NCI-H748 (cell line): ENCODE data around the gene ITGAE.
A peak's percentile ranks its signal among the peaks of the same experiment; 100 is the strongest.
"Not testable (repeated sequence)": the region's sequence is repeated elsewhere in the genome, so short reads cannot be mapped to it uniquely, and the experiment has no call there.

Experiments
- DNase-seq: peaks from one replicate; lab custom pipeline; 2025; ENCODE audit not compliant: unreplicated experiment; lab: John Stamatoyannopoulos, UW

ITGAE gene

DNA sequence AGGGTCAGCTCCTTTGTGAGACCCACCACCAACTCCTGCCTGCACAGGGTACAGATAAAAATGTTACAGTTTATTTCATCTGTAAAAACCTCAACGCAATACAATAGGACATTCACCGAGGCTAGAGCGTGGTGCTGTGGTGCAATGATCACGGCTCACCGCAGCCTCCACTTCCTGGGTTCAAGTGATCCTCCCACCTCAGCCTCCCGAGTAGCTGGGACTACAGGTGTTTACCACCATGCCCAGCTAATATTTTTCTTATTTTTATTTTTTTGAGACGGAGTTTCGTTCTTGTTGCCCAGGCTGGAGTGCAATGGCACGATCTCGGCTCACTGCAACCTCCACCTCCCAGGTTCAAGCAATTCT, 66.1 kb downstream of the ITGAE start:
- DNase-seq = not testable (repeated sequence)

DNA sequence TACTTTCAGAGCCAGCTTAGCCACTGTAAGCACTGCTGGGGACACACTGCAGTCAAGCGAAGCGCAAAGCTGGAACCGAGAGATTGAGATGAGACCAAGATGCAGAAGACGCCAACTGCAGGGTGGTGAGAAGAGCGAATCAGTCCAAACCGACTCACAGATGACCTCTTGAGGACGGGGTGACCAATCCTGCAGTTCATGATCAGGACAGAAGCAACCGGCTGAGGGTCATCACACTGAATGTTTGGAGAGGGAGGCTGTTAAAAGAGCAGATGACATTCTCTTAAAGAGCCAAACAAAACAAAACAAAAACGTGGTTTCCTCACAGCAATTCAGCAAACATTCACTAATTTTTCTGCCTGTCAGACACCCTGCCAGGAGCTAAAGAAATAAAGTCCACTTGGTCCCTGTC, 68.8 kb downstream of the ITGAE start:
- DNase-seq = no peak

DNA sequence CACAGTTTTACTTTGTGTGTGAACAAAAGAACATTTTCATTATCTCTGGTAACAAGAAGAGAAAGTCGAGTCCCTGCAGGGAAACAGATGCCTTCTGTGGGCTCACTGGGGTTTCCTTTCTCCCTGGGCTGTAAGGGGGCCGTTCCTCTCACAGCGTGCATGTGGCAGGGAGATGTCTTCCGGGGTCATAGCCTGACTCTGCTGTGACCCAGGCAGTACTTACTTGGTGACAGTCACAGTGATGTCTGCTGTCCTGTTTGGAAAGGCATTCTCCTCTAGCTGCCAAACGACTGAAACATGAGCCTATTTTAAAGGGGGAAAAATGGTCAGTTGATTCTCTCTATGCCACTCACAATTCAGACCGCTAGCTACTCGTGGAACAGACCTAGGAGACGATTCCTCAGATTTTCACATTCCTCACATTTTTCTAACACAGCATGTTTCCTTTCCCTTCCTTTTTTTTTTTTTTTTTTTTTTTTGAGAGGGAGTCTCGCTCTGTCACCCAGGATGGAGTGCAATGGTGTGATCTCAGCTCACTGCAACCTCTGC, 70.0 kb downstream of the ITGAE start:
- DNase-seq = no peak

GRCh38 chr17:3729881-3730280, 71.1 kb downstream of the ITGAE start:
- no peak for DNase-seq

- not testable (repeated sequence) for DNase-seq
These were observed 72.9 kb downstream of the ITGAE start for GRCh38 chr17:3728099-3728498.

DNA sequence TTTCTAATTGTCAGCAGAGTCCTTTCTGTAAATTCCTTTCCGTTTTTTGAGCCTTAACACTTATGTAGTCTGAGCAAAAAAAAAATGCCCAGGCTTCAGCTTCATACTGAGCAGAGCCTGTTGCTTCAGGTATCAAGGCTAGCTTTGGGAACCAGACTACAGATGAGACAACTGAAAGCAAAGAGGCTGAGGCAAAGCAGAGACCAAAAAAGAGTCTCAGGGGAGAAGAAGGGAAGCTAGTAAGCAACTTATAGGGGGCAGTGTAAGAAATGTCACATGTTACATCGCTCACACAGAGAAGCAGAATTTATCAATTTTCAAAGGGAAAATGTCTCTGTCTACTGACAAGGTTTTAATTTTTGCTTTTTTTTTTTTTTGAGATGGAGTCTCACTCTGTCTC, 73.9 kb downstream of the ITGAE start:
- DNase-seq = no peak

GRCh38 chr17:3724378-3725077, 76.5 kb downstream of the ITGAE start:
- no peak for DNase-seq

GRCh38 chr17:3723556-3724377, 77.2 kb downstream of the ITGAE start, which contains the start of gene HASPIN:
Gene HASPIN (plus strand): TSS chr17:3723903. CDS start chr17:3723936, 33 bp downstream.
- DNase-seq = peak; percentile 97

GRCh38 chr17:3723188-3723555, 77.8 kb downstream of the ITGAE start:
- DNase-seq = peak; percentile 56

- DNase-seq = no peak
These were observed 78.3 kb downstream of the ITGAE start for GRCh38 chr17:3722716-3723115.

- no peak for DNase-seq
These were observed 81.7 kb downstream of the ITGAE start for GRCh38 chr17:3719265-3719664.

DNA sequence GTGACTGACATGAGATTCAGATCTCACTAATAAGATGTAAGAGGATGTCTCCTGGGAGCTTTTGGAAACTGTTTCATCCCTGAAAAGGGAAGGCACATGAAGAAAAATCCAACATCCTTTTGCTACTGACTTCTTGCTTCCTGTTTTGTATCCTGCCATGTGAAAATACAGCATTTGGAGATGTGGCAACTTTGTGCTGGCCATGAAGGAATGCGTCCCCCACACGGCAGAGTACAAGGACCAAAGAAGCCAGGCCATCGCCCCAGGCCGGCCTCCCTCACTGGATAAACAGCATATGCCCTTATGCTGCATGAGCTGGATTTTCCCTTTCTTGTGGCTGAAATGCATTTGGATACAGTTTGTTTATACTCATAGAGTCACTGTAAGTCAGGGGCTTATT, 82.8 kb downstream of the ITGAE start:
- DNase-seq = no peak

GRCh38 chr17:3715296-3715695, 85.7 kb downstream of the ITGAE start:
- no peak for DNase-seq

DNA sequence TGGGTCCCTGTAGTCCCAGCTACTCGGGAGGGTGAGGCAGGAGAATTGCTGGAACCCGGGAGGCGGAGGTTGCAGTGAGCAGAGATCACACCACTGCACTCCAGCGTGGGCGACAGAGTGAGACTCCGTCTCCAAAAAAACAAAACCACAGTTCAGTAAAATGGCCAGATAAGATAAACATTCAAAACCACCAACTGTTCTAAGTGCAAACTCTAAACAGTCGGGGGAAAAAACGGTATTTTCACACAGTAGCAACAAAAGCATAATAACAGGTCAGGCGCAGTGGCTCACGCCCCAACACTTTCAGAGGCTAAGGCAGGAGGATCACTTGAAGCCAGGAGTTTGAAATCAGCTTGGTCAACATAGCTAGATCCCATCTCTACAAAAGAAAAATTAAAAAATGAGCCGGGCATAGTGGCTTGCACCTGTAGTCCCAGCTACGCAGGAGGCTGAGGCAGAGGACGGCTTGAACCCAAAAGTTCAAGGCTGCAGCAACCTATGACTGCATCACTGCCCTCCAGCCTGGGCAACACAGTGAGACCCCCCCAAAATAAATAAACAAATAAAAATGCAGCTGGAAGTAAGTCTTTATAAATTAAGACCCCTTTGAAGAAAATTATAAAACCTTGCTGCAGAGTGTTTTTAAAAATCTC, 88.1 kb downstream of the ITGAE start:
- DNase-seq = no peak

DNA sequence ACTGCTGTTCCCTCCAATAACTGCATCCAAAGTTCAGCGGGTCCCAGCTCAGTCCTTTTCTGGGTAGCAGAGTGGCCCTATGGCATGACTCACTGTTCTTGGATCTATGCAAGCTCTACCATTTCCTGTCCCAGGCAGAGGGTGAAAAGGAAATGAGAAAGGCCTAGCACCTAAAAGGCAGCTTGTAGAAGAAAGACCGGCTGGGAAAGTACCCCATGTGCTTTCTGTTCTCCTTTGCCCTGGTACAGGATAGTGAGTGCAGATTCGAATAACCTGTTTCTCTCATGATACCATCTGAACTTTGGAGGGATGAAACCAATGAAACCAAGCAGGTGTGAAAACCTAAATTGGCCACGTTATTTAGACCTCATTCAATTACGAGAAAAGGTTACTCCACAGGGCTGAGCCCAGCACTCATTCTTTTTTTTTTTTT, 90.0 kb downstream of the ITGAE start:
- DNase-seq = no peak

GRCh38 chr17:3708366-3708765, 92.6 kb downstream of the ITGAE start:
- no peak for DNase-seq

DNA sequence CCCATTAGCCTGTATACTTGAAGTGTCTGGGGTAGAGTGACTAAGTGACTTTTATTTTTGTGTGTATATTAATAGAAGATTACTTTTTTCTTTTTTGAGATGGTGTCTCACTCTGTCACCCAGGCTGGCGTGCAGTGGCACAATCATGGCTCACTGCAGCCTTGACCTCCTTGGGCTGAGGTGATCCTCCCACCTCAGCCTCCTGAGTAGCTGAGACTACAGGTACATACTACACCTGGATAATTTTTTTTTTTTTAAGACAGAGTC, 95.3 kb downstream of the ITGAE start:
- not testable (repeated sequence) for DNase-seq

DNA sequence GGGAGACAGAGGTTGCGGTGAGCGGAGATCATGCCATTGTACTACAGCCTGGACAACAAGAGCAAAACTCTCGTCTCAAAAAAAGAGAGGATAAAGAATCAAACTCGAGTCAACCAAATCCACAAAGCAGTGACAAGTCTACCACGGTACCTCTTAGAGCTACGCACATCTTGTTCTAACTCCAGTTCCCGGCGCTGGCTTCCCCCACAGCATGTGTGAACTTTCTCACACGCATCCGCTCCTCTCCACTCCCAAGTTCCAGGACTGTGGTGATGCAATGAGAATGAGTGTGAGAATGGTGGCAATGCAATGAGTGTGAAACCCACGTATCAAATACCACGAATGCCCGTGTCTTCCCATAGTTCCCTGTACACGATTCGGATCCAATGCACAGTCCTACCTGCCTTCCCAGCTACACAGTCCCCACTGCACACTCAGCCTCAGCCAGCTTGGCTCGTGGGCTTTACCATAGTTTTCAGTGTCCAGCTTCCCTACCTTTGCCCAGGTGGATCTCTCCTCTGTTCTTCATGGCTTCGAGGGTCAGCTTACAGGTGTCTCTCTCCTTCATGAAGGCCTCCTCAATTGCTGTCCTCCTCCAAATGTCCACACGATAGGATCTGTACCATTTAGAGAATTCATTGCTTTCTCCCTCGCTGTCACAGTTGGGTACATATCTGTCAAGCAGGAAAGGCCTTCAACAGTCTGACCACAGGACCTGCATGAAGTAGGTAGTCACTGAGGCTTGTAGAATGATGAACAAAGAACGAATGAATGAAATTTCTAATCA, 95.9 kb downstream of the ITGAE start:
- DNase-seq = no peak

- DNase-seq = not testable (repeated sequence)
These were observed 98.9 kb downstream of the ITGAE start for GRCh38 chr17:3702041-3702539.

DNA sequence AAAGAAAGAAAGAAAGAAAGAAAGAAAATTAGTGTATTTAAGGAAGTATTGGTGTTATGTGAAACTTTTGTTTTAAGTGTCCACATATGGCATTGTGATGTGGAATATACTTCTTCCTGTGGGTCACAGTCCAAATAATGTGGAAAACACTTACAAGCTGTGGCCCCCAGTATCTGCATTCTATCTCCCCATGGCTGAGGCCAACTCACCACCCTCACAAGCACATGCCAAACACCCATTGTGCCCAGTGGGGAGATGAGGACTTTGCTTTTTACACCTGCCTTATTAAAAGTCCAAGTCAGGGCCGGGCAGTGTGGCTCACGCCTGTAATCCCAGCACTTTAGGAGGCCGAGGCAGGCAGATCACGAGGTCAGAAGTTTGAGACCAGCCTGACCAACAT, 101.0 kb downstream of the ITGAE start:
- DNase-seq = no peak

- no peak for DNase-seq
These were observed 102.8 kb downstream of the ITGAE start for GRCh38 chr17:3698139-3698538.
